HEK293 (cell line): ENCODE results near the gene MAP2.

Source experiments
- CTCF ChIA-PET: fragments of 350-600 bp; formaldehyde crosslinking; extraction: SDS; loops from one replicate; lab custom pipeline; 2021; ENCODE audit warnings: antibody characterized with exemption; lab: Yijun Ruan, JAX
- POLR2A ChIA-PET: fragments of 300-600 bp; formaldehyde crosslinking; extraction: SDS; loops from one replicate; lab custom pipeline; 2020; ENCODE audit warnings: antibody characterized with exemption, inconsistent platforms; lab: Yijun Ruan, JAX
- H3K27ac ChIP-seq: fragments of 200-500 bp; sonication (Bioruptor generic); 2 replicates; pipeline ENCODE4 v1.5.1; 2014; ENCODE audit warnings: low read depth, low read length, control low read depth, inconsistent platforms; ENCODE audit errors: extremely low read depth
- H3K36me3 ChIP-seq, 2 experiments: fragments of 200-500 bp in 1 of 2; sonication (Bioruptor generic) in 1 of 2; 1 replicate in 1 of 2; 2 replicates in 1 of 2; pipeline ENCODE4 v1.5.1; 2014 to 2017; ENCODE audit warnings: inconsistent platforms in 2 of 2, low read length in 2 of 2; ENCODE audit not compliant: control insufficient read depth in 2 of 2, insufficient read depth in 1 of 2
- H3K4me1 ChIP-seq: fragments of 200-500 bp; sonication (Bioruptor generic); 2 replicates; pipeline ENCODE4 v1.5.1; 2014; ENCODE audit warnings: mild to moderate bottlenecking, low read length, inconsistent platforms; ENCODE audit not compliant: control insufficient read depth, insufficient read depth
- H3K4me3 ChIP-seq: 2 replicates; pipeline ENCODE4 v1.5.1; 2011; ENCODE audit warnings: low read depth, mild to moderate bottlenecking, control low read depth, low read length, moderate library complexity
- H3K9me3 ChIP-seq: fragments of 200-500 bp; sonication (Bioruptor generic); 2 replicates; pipeline ENCODE4 v1.5.1; 2014; ENCODE audit warnings: low read depth, low read length, inconsistent platforms; ENCODE audit not compliant: control insufficient read depth, insufficient read depth
- GLIS1 ChIP-seq: fragments of 450-650 bp; formaldehyde crosslinking; IDR thresholded peaks from 2 replicates; pipeline ENCODE4 v1.5.1; 2016; ENCODE audit warnings: missing biosample characterization, missing genetic modification characterization
- GLIS2 ChIP-seq: fragments of 450-650 bp; formaldehyde crosslinking; IDR thresholded peaks from 2 replicates; pipeline ENCODE4 v1.5.1; 2016; ENCODE audit warnings: missing biosample characterization, missing genetic modification characterization
- IKZF3 ChIP-seq: fragments of 450-650 bp; IDR thresholded peaks from 2 replicates; pipeline ENCODE4 v1.5.0; 2018; ENCODE audit warnings: missing biosample characterization, mild to moderate bottlenecking, missing genetic modification characterization, moderate library complexity
- PRDM1 ChIP-seq: fragments of 450-650 bp; formaldehyde crosslinking; IDR thresholded peaks from 2 replicates; pipeline ENCODE4; 2016; ENCODE audit warnings: missing biosample characterization, missing genetic modification characterization
- SETDB1 ChIP-seq: IDR thresholded peaks from one replicate; pipeline ENCODE4 v1.6.1; 2017; ENCODE audit warnings: mild to moderate bottlenecking, low read length, moderate library complexity, mixed read lengths; ENCODE audit not compliant: insufficient read length
- ZBTB17 ChIP-seq: fragments of 450-650 bp; formaldehyde crosslinking; IDR thresholded peaks from 2 replicates; pipeline ENCODE4 v1.5.1; 2016; ENCODE audit warnings: missing biosample characterization, missing genetic modification characterization
- ZEB2 ChIP-seq: fragments of 450-650 bp; formaldehyde crosslinking; IDR thresholded peaks from 2 replicates; pipeline ENCODE4 v1.5.1; 2016; ENCODE audit warnings: missing biosample characterization, missing genetic modification characterization
- ZNF366 ChIP-seq: fragments of 450-650 bp; formaldehyde crosslinking; conservative IDR thresholded peaks from 2 replicates; pipeline ENCODE4 v1.5.1; 2016; ENCODE audit warnings: missing biosample characterization, missing genetic modification characterization
- ZNF510 ChIP-seq: fragments of 450-650 bp; formaldehyde crosslinking; IDR thresholded peaks from 2 replicates; pipeline ENCODE4 v1.5.1; 2018; ENCODE audit warnings: mild to moderate bottlenecking, missing genetic modification characterization, missing biosample characterization; ENCODE audit not compliant: insufficient replicate concordance
- ZNF544 ChIP-seq: fragments of 450-650 bp; formaldehyde crosslinking; IDR thresholded peaks from 2 replicates; pipeline ENCODE4 v1.5.0; 2017; ENCODE audit warnings: missing biosample characterization, missing genetic modification characterization
- ZNF654 ChIP-seq: fragments of 450-650 bp; formaldehyde crosslinking; IDR thresholded peaks from 2 replicates; pipeline ENCODE4 v1.5.1; 2016; ENCODE audit warnings: low read depth, missing biosample characterization, missing genetic modification characterization
- ZNF76 ChIP-seq: fragments of 450-650 bp; formaldehyde crosslinking; IDR thresholded peaks from 2 replicates; pipeline ENCODE4; 2016; ENCODE audit warnings: low read depth, missing biosample characterization, missing genetic modification characterization, borderline replicate concordance
- ZNF792 ChIP-seq: fragments of 450-650 bp; formaldehyde crosslinking; IDR thresholded peaks from 2 replicates; pipeline ENCODE4 v1.5.1; 2016; ENCODE audit warnings: missing biosample characterization, missing genetic modification characterization
- ZXDB ChIP-seq: fragments of 450-650 bp; formaldehyde crosslinking; IDR thresholded peaks from 2 replicates; pipeline ENCODE4 v1.5.1; 2016; ENCODE audit warnings: missing biosample characterization, missing genetic modification characterization
- TF ChIP-seq, protein P1 (sequence below): fragments of 450-650 bp; IDR thresholded peaks from 2 replicates; pipeline ENCODE4 v1.5.1; 2018; ENCODE audit warnings: missing biosample characterization, mild to moderate bottlenecking, missing genetic modification characterization
- TF ChIP-seq, protein P2 (sequence below): fragments of 450-650 bp; formaldehyde crosslinking; IDR thresholded peaks from 2 replicates; pipeline ENCODE4 v1.5.1; 2016; ENCODE audit warnings: missing biosample characterization, missing genetic modification characterization
- TF ChIP-seq, protein P3 (sequence below): fragments of 450-650 bp; formaldehyde crosslinking; IDR thresholded peaks from 2 replicates; pipeline ENCODE4 v1.5.1; 2016; ENCODE audit warnings: missing biosample characterization, missing genetic modification characterization

MAP2 gene

DNA sequence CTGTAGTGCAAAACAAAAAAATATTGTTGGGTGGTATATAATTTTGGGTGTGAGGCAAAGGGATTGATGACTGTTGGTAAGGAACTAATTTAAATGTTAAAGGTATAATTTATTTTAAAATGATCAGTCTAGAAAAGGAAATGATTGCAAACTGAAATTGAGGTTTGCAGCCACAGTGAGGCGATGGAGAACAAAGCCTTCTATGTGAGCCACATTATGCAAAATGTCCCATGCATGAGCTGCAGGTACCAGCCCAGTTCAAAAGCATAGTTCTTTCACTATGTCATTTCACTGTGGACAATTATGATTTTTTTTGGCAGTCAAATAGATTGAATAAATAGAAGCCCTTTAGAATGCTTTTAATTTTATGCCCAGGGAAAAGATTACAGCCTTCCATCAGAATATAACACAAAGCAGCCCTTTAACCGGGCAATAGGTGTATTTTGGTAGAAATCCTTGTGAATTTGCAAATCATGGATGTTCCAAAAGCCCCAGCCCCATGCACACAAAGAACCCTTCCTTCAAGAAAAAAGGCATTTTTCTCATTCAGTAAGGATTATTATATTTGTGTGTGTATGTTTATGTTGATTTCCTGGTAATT lies 1.7 kb downstream of the MAP2 start:
- H3K9me3 ChIP-seq = no peaks in the 10 kb centered on the region
- H3K27ac ChIP-seq = no peak overlapping the region
- H3K4me3 ChIP-seq = peak overlapping the region; percentile 64
- ChIA-PET CTCF (interaction anchor here (0.7 to 5.6 kb wide), 25 partner anchors 8 to 818 kb away, joined by 3 to 97 read pairs (median 5); no protein-coding TSS in a partner anchor), POLR2A (interaction anchor here (1.2 to 2.0 kb wide), 2 partner anchors 56 to 71 kb away, joined by 3 to 5 read pairs; no protein-coding TSS in a partner anchor)
- TF ChIP-seq ZXDB (tag by site-specific recombination) = no peak
- no peak for TF ChIP-seq ZNF544 (tag by site-specific recombination)
- peak; percentile 30 for TF ChIP-seq ZNF654 (tag by site-specific recombination)
- TF ChIP-seq ZNF366 (tag by site-specific recombination) = no peak
- TF ChIP-seq ZEB2 (tag by site-specific recombination) = peak; percentile 16; the same call in 1 of the 2 replicates
- TF ChIP-seq, protein P1, sequence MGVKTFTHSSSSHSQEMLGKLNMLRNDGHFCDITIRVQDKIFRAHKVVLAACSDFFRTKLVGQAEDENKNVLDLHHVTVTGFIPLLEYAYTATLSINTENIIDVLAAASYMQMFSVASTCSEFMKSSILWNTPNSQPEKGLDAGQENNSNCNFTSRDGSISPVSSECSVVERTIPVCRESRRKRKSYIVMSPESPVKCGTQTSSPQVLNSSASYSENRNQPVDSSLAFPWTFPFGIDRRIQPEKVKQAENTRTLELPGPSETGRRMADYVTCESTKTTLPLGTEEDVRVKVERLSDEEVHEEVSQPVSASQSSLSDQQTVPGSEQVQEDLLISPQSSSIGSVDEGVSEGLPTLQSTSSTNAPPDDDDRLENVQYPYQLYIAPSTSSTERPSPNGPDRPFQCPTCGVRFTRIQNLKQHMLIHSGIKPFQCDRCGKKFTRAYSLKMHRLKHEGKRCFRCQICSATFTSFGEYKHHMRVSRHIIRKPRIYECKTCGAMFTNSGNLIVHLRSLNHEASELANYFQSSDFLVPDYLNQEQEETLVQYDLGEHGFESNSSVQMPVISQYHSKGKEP (tag by site-specific recombination) = peak; percentile 27; the same call in 1 of the 2 replicates
- TF ChIP-seq, protein P2, sequence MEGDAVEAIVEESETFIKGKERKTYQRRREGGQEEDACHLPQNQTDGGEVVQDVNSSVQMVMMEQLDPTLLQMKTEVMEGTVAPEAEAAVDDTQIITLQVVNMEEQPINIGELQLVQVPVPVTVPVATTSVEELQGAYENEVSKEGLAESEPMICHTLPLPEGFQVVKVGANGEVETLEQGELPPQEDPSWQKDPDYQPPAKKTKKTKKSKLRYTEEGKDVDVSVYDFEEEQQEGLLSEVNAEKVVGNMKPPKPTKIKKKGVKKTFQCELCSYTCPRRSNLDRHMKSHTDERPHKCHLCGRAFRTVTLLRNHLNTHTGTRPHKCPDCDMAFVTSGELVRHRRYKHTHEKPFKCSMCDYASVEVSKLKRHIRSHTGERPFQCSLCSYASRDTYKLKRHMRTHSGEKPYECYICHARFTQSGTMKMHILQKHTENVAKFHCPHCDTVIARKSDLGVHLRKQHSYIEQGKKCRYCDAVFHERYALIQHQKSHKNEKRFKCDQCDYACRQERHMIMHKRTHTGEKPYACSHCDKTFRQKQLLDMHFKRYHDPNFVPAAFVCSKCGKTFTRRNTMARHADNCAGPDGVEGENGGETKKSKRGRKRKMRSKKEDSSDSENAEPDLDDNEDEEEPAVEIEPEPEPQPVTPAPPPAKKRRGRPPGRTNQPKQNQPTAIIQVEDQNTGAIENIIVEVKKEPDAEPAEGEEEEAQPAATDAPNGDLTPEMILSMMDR = peak; percentile 19; the same call in 1 of the 2 replicates
- TF ChIP-seq ZNF792 = no peak
- no peak for TF ChIP-seq GLIS2 (tag by site-specific recombination)
- TF ChIP-seq SETDB1 = no peak
- TF ChIP-seq ZNF76 (tag by site-specific recombination) = no peak
- peaks cover 11% of the 10 kb centered on the region for H3K4me1 ChIP-seq
- H3K36me3 ChIP-seq = no peaks in the 10 kb centered on the region

DNA sequence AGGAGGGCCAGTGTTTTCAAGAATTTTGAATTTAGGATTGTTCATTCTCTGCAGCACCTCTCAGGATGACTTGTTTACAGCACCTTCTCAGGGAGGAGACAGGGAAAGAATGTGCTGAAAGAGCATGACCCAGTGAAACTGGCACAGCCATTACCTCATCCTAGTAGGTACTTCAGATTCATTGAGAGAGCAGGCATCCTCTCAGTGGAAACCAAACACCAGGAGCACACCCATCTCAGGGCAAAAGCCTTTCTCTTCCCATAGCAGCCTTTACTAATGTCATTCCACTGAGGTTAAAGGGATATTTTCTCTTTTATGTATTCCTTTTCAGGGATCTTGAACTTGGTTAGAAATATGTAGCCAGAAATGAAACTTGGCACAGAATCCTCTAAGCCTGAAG lies 2.6 kb downstream of the MAP2 start:
- ChIA-PET POLR2A (no interaction called here), CTCF (interaction anchor here (0.9 to 5.6 kb wide), 8 partner anchors 9 to 471 kb away, joined by 3 to 97 read pairs (median 12); no protein-coding TSS in a partner anchor)
- TF ChIP-seq IKZF3 (tag by site-specific recombination) = no peak
- TF ChIP-seq ZBTB17 = peak; percentile 47; the same call in 1 of the 2 replicates
- peak; percentile 82 for TF ChIP-seq PRDM1
- TF ChIP-seq, protein P3, sequence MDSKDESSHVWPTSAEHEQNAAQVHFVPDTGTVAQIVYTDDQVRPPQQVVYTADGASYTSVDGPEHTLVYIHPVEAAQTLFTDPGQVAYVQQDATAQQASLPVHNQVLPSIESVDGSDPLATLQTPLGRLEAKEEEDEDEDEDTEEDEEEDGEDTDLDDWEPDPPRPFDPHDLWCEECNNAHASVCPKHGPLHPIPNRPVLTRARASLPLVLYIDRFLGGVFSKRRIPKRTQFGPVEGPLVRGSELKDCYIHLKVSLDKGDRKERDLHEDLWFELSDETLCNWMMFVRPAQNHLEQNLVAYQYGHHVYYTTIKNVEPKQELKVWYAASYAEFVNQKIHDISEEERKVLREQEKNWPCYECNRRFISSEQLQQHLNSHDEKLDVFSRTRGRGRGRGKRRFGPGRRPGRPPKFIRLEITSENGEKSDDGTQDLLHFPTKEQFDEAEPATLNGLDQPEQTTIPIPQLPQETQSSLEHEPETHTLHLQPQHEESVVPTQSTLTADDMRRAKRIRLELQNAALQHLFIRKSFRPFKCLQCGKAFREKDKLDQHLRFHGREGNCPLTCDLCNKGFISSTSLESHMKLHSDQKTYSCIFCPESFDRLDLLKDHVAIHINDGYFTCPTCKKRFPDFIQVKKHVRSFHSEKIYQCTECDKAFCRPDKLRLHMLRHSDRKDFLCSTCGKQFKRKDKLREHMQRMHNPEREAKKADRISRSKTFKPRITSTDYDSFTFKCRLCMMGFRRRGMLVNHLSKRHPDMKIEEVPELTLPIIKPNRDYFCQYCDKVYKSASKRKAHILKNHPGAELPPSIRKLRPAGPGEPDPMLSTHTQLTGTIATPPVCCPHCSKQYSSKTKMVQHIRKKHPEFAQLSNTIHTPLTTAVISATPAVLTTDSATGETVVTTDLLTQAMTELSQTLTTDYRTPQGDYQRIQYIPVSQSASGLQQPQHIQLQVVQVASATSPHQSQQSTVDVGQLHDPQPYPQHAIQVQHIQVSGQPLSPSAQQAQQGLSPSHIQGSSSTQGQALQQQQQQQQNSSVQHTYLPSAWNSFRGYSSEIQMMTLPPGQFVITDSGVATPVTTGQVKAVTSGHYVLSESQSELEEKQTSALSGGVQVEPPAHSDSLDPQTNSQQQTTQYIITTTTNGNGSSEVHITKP (tag by site-specific recombination) = peak; percentile 40; the same call in 1 of the 2 replicates
- TF ChIP-seq ZNF510 (tag by site-specific recombination) = peak; percentile 93
- no peak for TF ChIP-seq GLIS1 (tag by site-specific recombination)
- Histone ChIP-seq H3K9me3 (no peaks in the 10 kb centered on the region), H3K36me3 (no peaks in the 10 kb centered on the region), H3K4me3 (no peak overlapping the region), H3K27ac (no peak overlapping the region), H3K4me1 (peaks cover 11% of the 10 kb centered on the region)
